GM21367 (cell line): ENCODE results near the gene MMS22L.

ENCODE experiments used
- ATAC-seq: cut with Tn5 transposase; IDR thresholded peaks from one replicate; pipeline ENCODE4 v1.9.1; 2021; ENCODE audit not compliant: unreplicated experiment

MMS22L gene

DNA sequence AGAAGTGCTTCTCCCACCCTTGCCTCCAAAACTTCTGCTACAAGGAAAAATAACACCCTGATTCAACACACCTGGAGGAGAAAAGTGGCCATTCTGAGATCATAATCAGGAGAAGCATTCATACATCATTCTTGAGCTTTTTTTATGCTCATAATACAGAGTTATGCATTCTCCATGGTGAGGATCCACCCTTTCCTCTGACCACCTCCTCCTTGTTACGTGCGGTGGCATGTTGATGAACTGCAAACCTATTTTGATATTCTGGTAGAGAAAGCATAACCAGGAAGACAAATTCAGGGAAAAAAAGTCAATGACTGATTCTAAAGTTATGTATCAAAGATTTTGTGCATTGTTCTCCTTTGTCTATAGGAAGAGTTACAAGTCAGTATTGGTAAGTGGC lies 188.6 kb downstream of the MMS22L start:
- no peak for ATAC-seq

DNA sequence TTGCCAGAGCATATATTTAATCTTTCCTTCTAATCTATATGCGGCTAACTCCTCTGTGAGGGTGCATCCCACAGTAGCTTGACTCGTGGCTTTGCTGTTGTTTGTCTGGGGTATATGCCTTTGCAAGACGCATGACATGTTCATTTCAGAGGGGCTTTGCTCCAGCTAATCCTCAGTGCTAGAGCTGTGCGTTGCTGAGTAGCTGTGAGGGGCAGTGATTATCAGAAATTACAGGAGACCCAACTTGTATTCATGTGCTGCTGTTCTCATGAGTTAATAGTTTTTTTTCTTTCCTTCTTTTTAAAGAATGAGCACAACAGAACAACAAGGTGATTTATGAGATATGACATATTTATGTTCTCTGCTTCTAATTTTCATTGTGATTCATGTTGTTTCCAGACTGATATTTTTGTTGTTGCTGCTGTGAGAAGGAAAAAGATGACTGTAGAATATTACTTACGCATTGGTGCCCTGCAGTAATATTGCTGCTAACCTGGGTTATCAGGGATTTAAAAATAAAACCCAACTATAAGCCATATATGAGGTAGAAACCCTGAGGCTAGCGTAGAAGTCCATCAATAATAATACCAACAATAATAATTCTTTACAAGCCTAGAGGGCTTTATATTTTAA lies 190.2 kb downstream of the MMS22L start:
- no peak for ATAC-seq
